AG04450 (cell line): ENCODE results near the gene CCDC142. TPM values are rescaled to one million over a fixed set of nuclear protein-coding genes. Genes with fewer than 3 reads are reported as not detected.

Source experiments
- CTCF ChIA-PET: fragments of 300-600, 350-600 bp; formaldehyde crosslinking; extraction: SDS; loops from one replicate; lab custom pipeline; 2022; ENCODE audit warnings: antibody characterized with exemption, inconsistent platforms; lab: Charles Lee
- POLR2A ChIA-PET: fragments of 350-600 bp; formaldehyde crosslinking; extraction: SDS; loops from one replicate; lab custom pipeline; 2021; ENCODE audit warnings: antibody characterized with exemption, inconsistent platforms; lab: Yijun Ruan, JAX
- DNase-seq: peaks from one replicate; pipeline ENCODE4 v3.0.0-alpha.2; 2011; ENCODE audit warnings: low read depth, low spot score
- H3K27ac ChIP-seq: one replicate; pipeline ENCODE4 v1.5.1; 2012; ENCODE audit warnings: low read depth, low read length, control low read depth
- H3K27me3 ChIP-seq: one replicate; pipeline ENCODE4 v1.6.0; 2012; ENCODE audit warnings: low read length; ENCODE audit not compliant: control insufficient read depth, insufficient read depth
- H3K4me3 ChIP-seq: 2 replicates; pipeline ENCODE4 v1.5.1; 2011; ENCODE audit warnings: mild to moderate bottlenecking, low read depth, low read length, control low read depth
- H3K9me3 ChIP-seq: 2 replicates; pipeline ENCODE4 v1.5.1; 2012; ENCODE audit warnings: low read length; ENCODE audit not compliant: control insufficient read depth, insufficient read depth
- polyA plus RNA-seq: library from polyadenylated mRNA; depleted of rRNA; stranded (reverse); fragments of >200 nt; gene quantifications from 2 replicates; pipeline ENCODE4 v1.2.3, GENCODE V29; 2011
- TF ChIP-seq, protein P1 (sequence below): IDR thresholded peaks from 2 replicates; pipeline ENCODE4 v1.5.1; 2011; ENCODE audit warnings: low read depth, low read length, control low read depth, inconsistent platforms

CCDC142 gene
- polyA plus RNA-seq, 1 experiment: 4.5 TPM

- POLR2A ChIA-PET: no interaction called here
Observed at GRCh38 chr2:74474899-74475298, 7.9 kb downstream of the CCDC142 start.

DNA sequence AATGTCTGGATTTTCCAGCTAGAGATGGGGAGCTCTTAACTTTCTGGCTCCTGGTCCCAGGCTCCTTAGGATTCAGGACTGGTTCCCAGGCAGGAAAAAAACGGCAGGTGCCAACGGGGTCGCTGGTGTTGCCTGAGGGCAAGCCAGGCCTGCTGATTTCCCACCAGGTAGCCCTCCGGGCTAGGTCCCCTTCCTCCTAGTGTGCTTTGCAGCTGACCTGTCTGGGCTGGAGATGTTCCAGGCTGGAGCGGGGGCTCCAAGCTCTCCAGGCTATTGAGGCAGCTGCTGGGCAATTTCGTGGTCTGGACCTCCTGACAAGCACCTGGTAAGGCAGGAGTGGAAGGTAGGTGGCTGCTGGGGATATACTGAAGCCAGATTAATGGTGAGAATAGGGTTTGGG is 8.3 kb downstream of the CCDC142 start:
- Histone ChIP-seq H3K9me3 (no peaks in the 10 kb centered on the region; the same call in 1 of the 2 replicates), H3K4me3 (no peak overlapping the region), H3K27me3 (no peaks in the 10 kb centered on the region), H3K27ac (no peak overlapping the region)
- POLR2A ChIA-PET: interaction anchor here (0.8 kb wide), 1 partner anchor 17 kb away, joined by 3 read pairs; no protein-coding TSS in a partner anchor
- DNase-seq: no peak
- TF ChIP-seq, protein P1, sequence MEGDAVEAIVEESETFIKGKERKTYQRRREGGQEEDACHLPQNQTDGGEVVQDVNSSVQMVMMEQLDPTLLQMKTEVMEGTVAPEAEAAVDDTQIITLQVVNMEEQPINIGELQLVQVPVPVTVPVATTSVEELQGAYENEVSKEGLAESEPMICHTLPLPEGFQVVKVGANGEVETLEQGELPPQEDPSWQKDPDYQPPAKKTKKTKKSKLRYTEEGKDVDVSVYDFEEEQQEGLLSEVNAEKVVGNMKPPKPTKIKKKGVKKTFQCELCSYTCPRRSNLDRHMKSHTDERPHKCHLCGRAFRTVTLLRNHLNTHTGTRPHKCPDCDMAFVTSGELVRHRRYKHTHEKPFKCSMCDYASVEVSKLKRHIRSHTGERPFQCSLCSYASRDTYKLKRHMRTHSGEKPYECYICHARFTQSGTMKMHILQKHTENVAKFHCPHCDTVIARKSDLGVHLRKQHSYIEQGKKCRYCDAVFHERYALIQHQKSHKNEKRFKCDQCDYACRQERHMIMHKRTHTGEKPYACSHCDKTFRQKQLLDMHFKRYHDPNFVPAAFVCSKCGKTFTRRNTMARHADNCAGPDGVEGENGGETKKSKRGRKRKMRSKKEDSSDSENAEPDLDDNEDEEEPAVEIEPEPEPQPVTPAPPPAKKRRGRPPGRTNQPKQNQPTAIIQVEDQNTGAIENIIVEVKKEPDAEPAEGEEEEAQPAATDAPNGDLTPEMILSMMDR: no peak
- CTCF ChIA-PET: interaction anchor here (0.6 to 0.9 kb wide), 3 partner anchors 9 to 170 kb away, joined by 3 to 4 read pairs (median 3); no protein-coding TSS in a partner anchor

More at GRCh38 chr2:74474899-74475298, 7.9 kb downstream of the CCDC142 start:
- no peak overlapping the region for H3K4me3 ChIP-seq
- H3K27ac ChIP-seq: no peak overlapping the region
- H3K27me3 ChIP-seq: no peaks in the 10 kb centered on the region
- no peaks in the 10 kb centered on the region; the same call in 1 of the 2 replicates for H3K9me3 ChIP-seq
- CTCF ChIA-PET: interaction anchor here (1.2 kb wide), 1 partner anchor 110 kb away, joined by 3 read pairs; no protein-coding TSS in a partner anchor
- TF ChIP-seq, protein P1: peak; percentile 17; the same call in 1 of the 2 replicates
- no peak for DNase-seq

- CTCF ChIA-PET: interaction anchor here (0.9 to 1.1 kb wide), 2 partner anchors 10 to 13 kb away, joined by 3 to 6 read pairs; partner anchors contain the start of genes CCDC142 and TTC31
- Histone ChIP-seq H3K4me3 (peak overlapping the region; percentile 89), H3K27me3 (no peaks in the 10 kb centered on the region), H3K9me3 (no peaks in the 10 kb centered on the region; the same call in 1 of the 2 replicates), H3K27ac (peak overlapping the region; percentile 89)
- no peak for DNase-seq
- POLR2A ChIA-PET: interaction anchor here (0.8 to 2.9 kb wide), 4 partner anchors 9 to 31 kb away, joined by 3 to 13 read pairs (median 11); partner anchors contain the start of genes CCDC142, INO80B, TTC31 and WBP1
- TF ChIP-seq, protein P1: no peak
Observed at GRCh38 chr2:74472945-74473258, 9.9 kb downstream of the CCDC142 start.

GRCh38 chr2:74472086-74472944 is 10.5 kb downstream of the CCDC142 start, which contains the start of gene MRPL53:
TSS of gene MRPL53 (minus strand) at chr2:74472680. CDS start at chr2:74472660, 20 bp downstream.
- TF ChIP-seq, protein P1: no peak
- CTCF ChIA-PET: interaction anchor here (0.9 to 1.4 kb wide), 3 partner anchors 11 to 12 kb away, joined by 3 to 6 read pairs (median 5); partner anchors contain the start of genes CCDC142 and TTC31
- POLR2A ChIA-PET: interaction anchor here (0.8 to 2.9 kb wide), 4 partner anchors 10 to 32 kb away, joined by 3 to 13 read pairs (median 11); partner anchors contain the start of genes CCDC142, INO80B, TTC31 and WBP1
- Histone ChIP-seq H3K27me3 (no peaks in the 10 kb centered on the region), H3K9me3 (no peaks in the 10 kb centered on the region; the same call in 1 of the 2 replicates), H3K27ac (peak within 1 kb of the TSS; percentile 89), H3K4me3 (peak within 1 kb of the TSS; percentile 89)
- DNase-seq: peak; percentile 83
